Hepatocyte (in vitro differentiated cells): ENCODE data around the gene SLC44A3.

ENCODE experiments used
- CTCF ChIP-seq: fragments of 200-600 bp; sonication (generic); IDR thresholded peaks from 2 replicates; pipeline ENCODE4 v1.5.1; 2016; ENCODE audit warnings: antibody characterized with exemption, mild to moderate bottlenecking; ENCODE audit not compliant: poor library complexity
- EZH2 ChIP-seq: fragments of 200-600 bp; sonication (generic); IDR thresholded peaks from 2 replicates; pipeline ENCODE4 v1.6.1; 2016; ENCODE audit warnings: antibody characterized with exemption, mild to moderate bottlenecking, borderline replicate concordance
- EZH2phosphoT487 ChIP-seq: fragments of 200-600 bp; sonication (generic); IDR thresholded peaks from one replicate; pipeline ENCODE4 v1.6.1; 2018; ENCODE audit warnings: antibody characterized with exemption, mild to moderate bottlenecking, low read depth, moderate library complexity; ENCODE audit not compliant: unreplicated experiment, severe bottlenecking

DNA sequence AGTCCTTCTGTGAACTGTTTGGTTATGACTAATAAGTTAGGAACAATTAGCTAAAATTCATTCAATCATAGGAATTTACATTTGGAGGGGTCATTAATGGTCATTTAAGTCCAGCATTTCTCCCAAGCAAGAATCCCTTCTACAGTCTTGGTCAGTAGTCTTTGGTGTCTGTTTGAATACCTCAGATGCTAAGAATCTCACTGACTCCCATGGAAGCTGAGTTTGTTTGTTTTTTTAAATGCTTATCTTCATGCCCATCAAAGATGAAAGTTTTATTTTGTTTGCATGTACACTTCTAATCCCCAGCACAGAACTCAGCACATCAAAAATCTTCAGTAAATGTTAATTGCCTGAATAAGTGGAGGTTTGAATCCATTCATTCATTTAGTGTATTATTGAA, 41.3 kb upstream of the SLC44A3 start:
- TF ChIP-seq CTCF = no peak
- TF ChIP-seq EZH2phosphoT487 = no peak
- TF ChIP-seq EZH2 = no peak
